ENCODE measurements around the gene EHMT2.
"Not testable (repeated sequence)": the region's sequence is repeated elsewhere in the genome, so short reads cannot be mapped to it uniquely, and the experiment has no call there.

EHMT2 gene

GRCh38 chr6:31871046-31871659 lies 26.3 kb downstream of the EHMT2 start:
- DNase-seq: no peak

- DNase-seq: no peak
Observed at GRCh38 chr6:31870385-31870921, 27.0 kb downstream of the EHMT2 start.

GRCh38 chr6:31869343-31869742 lies 28.2 kb downstream of the EHMT2 start:
- no peak for DNase-seq

GRCh38 chr6:31868658-31868971 lies 28.9 kb downstream of the EHMT2 start:
- DNase-seq: not testable (repeated sequence)

GRCh38 chr6:31865205-31866118 lies 32.0 kb downstream of the EHMT2 start:
- DNase-seq: no peak

GRCh38 chr6:31864818-31865204 lies 32.7 kb downstream of the EHMT2 start:
- DNase-seq: no peak

GRCh38 chr6:31864123-31864562 lies 33.4 kb downstream of the EHMT2 start:
- DNase-seq: not testable (repeated sequence)

- peak; percentile 86 to 100 (median 100) for DNase-seq
Observed at GRCh38 chr6:31862344-31863235, 34.9 kb downstream of the EHMT2 start, which contains the start of gene NEU1. Gene NEU1, minus strand, starts transcription at chr6:31862821. Its CDS starts 45 bp downstream, at chr6:31862776.

GRCh38 chr6:31861919-31862343 lies 35.6 kb downstream of the EHMT2 start:
- peak in 3 of 51 donors; percentile 6 to 12 (median 12) for DNase-seq

GRCh38 chr6:31861150-31861549 lies 36.3 kb downstream of the EHMT2 start:
- DNase-seq: no peak

- DNase-seq: no peak
Observed at GRCh38 chr6:31860349-31860748, 37.1 kb downstream of the EHMT2 start.

- DNase-seq: no peak
Observed at GRCh38 chr6:31859923-31860322, 37.6 kb downstream of the EHMT2 start.

- no peak for DNase-seq
Observed at GRCh38 chr6:31858707-31859106, 38.8 kb downstream of the EHMT2 start.

- not testable (repeated sequence) for DNase-seq
Observed at GRCh38 chr6:31857774-31858173, 39.7 kb downstream of the EHMT2 start.

- not testable (repeated sequence) for DNase-seq
Observed at GRCh38 chr6:31851980-31852718, 45.3 kb downstream of the EHMT2 start.

GRCh38 chr6:31851485-31851832 lies 46.0 kb downstream of the EHMT2 start:
- no peak for DNase-seq

GRCh38 chr6:31850765-31851484 lies 46.6 kb downstream of the EHMT2 start:
- DNase-seq: no peak

- DNase-seq: no peak
Observed at GRCh38 chr6:31847276-31847978, 50.1 kb downstream of the EHMT2 start.

- no peak for DNase-seq
Observed at GRCh38 chr6:31844507-31844906, 53.0 kb downstream of the EHMT2 start.

All from hypothalamus (tissue), 51 donors.